ENCODE results near the gene TRPV6.

- no peak for TF ChIP-seq CTCF (IDR thresholded peaks at IDR 0.05; ENCODE audit: low read length)
- TF ChIP-seq EZH2 (optimal IDR thresholded peaks at IDR 0.05; ENCODE audit: low read depth, low read length): no peak
- TF ChIP-seq EZH2phosphoT487 (IDR thresholded peaks at IDR 0.05; ENCODE audit: low read length): no peak
Measured at GRCh38 chr7:142868986-142869415, 16.5 kb downstream of the TRPV6 start.
